AG09319 (cell line): ENCODE measurements around the gene MRPL36.

ENCODE experiments used
- DNase-seq: peaks from one replicate; pipeline ENCODE4 v3.0.0-alpha.2; 2010; ENCODE audit warnings: low read depth; ENCODE audit errors: extremely low read depth
- CTCF ChIP-seq: IDR thresholded peaks from 2 replicates; pipeline ENCODE4 v1.5.1; 2011; ENCODE audit warnings: low read depth, mild to moderate bottlenecking, inconsistent platforms, low read length, moderate library complexity

MRPL36 gene

GRCh38 chr5:1748845-1749244 is 50.8 kb downstream of the MRPL36 start:
- TF ChIP-seq CTCF: no peak
- DNase-seq: no peak
